ENCODE data around the gene KAZN.

The KAZN gene

GRCh38 chr1:14913482-14914177, 315.1 kb downstream of the KAZN start:
- no peak for DNase-seq (ENCODE audit: low spot score)

DNA sequence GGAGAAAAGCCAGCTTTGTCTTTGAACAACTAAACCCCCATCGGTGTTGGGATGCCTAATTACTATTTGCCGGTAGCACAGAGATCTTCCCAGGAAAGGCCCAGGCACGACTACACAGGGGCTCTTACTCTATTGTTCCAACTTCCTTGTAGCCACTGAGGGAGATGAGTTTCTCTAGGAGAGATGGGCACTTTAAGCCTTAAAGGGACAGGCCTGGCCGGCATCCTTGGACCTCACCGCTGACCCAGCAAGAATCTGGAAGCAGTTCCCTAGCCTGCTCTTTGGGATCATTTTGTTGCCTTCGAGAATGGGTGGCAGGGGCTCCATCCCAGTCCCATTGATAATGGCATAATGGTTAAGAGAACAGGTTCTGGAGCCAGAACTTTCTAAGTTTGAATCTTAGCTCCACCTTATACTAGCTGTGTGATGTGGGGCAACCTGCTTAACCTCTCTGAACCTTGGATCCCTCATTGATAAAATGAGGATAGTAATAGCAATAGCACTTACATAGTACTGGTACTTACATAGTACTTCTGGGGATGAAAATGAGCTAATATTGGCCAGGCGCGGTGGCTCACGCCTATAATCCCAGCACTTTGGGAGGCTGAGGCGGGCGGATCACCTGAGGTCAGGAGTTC, 316.0 kb downstream of the KAZN start:
- DNase-seq (ENCODE audit: low spot score) = no peak

- no peak for DNase-seq (ENCODE audit: low spot score)
Measured at GRCh38 chr1:14915356-14916054, 317.0 kb downstream of the KAZN start.

- no peak for DNase-seq (ENCODE audit: low spot score)
Measured at GRCh38 chr1:14919289-14919688, 320.8 kb downstream of the KAZN start.

DNA sequence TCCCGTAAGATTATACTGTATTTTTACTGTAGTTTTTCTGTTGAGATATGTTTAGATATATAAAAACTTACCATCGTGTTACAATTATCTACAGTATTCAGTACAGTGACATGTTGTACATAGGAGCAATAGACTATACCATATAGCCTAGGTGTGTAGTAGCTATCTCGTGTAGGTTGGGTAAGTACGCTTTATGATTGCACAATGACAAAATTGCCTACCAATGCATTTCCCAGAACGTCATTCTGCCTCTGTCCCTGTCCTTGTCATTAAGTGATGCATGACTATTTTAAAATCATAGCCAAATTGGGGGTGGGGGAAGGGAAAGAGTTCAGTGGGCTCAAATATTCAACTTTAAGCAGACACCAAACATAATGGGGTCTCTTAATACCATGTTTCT, 321.3 kb downstream of the KAZN start:
- no peak for DNase-seq (ENCODE audit: low spot score)

- DNase-seq (ENCODE audit: low spot score) = no peak
Measured at GRCh38 chr1:14921057-14921456, 322.6 kb downstream of the KAZN start.

DNA sequence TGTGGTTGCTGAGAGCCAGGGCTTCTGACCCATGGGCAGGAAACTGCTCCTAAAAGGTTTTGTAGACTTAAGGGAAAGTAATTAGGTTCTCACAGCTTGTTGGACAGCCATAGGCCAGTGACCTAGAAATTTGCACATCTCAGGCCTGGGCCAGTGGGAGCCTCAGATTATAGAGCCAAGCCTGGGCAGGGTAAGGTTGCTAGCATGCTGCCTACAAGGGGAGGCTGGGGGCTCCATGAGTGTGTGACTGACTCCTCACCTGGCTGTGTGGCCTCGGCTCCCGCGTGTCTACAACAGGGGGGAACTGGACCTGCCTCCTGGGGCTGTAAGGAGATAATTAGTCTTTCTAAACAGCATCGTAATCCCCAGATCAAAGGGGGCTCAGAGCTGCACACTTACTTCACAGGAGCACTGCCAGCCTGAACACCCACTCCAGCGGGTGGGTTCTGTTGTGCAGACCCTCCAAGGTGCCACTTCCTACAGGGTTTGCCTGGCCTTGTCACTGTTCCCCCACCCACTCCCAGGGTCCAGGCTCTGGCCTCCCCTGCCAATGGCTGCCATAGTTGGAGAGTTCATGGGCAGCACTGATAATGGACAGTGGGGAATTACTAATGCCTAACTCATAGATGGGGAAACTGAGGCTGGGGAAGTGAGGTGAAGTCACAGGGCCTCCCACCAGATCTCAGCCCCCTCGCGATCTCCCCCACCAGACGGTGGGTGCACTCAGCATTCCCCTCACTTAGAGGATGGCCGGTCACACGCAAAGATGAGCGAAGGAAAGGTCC, 324.6 kb downstream of the KAZN start:
- no peak for DNase-seq (ENCODE audit: low spot score)

DNA sequence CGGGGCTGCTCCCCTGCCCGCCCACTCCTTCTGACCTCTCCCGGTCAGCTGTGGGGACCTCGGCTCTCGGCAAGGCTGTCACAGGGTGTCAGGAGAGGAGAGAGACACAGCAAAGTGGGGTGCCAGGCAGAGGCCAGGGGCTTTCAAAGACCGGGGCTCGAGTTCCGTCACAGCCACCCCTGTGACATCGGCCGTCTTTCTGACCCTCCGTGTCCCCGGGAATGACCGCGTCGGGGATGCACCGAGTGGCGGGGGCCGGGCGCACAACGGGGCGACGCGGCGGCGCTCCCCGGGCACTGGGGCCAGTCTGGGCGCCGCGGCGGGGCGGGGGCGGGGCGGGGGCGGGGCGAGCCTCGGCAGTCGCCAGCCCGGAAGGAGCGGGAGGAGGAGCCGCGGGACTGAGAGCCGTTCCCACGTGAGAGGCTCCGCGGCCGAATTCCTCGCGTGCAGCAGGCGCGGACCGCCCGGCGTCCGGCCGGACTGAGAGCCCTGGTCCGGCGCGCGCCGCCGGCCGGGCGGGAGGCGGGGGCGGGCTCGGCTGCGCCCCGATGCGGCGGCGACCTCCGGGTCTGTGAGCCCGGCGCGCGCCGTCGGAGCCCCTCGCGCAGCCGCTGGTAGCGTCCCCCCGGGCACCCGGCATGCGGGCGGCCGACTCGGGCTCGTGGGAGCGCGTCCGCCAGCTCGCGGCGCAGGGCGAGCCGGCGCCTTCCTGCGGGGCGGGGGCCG, 325.4 kb downstream of the KAZN start:
- DNase-seq (ENCODE audit: low spot score) = peak; percentile 52

DNA sequence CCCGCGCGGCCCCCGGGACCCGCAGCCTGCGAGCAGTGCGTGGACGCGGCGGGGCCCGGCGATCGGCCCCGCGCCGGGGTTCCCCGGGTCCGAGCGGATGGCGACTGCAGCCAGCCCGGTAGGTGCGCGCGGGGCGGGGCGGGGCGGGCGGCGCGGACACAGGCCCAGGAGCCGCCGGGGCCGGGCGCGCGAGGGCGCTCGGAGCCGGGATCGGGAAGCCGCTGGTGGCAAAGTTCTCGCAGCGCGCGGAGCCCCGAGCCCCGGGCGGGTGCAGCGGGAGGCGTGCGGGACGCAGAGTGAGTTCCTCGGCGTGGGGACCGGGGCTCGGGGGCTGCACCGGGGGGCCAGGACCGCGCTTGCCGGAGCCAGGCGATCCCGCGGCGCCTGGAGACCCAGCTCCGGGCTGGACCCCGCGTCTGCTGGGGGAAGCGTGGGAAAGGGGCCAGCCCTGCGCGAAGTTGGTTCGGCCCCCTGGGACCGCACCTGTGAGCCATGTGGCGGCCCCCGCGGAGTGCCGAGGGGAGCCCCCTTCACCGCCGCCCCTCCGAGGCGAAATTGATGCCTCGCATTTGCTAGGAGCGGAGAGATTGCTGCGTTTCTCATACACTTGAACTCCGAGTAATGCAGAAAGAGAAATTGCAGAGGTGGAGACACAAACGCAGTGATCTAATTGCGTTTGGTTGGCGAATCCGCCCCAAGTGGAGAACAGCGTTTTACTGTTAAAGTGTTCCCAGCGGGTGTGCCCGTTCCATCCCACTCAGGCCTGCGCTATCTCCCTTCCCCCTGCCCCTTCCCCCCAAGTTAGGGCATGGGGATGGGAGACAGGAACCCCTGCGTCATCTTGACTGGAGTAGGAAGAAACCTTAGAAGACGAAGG, 326.2 kb downstream of the KAZN start:
- peak; percentile 49 for DNase-seq (ENCODE audit: low spot score)

DNA sequence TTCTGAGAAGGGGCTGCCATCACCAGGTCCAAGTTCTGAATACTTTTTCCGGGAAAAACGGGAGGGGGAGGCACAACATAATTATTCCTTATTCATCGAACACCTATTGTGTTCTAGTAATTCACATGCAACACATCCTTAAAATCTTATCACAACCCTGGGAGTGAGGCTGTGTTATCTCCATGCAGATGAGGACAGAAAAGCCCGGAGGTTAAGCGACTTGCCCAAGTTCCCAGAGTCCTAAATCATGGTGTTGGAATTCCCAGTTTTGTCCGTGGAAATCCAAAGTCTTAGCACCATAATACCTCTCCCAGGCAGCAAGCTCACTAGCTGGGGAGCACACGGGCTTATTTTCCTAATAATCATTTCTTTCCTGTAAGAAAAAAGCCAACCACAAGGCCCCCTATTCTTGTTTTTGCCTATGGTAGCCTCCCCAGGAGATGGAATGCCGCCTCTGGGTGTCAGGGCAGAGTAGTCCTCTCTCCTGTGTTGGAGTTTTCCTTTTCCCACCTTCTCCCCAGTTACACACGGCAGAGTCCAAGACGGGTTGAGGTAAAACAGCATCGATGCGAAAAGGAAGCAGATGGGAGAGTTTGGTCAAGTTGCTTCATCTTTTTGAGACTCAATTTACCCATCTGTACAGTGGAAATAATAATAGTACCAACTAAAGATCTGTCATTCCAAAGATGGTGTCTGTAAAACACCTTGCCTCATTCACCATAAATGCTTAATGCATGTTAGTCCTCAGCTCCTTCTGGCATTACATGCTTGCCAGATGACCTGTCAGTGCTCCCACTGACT, 327.1 kb downstream of the KAZN start:
- no peak for DNase-seq (ENCODE audit: low spot score)

DNA sequence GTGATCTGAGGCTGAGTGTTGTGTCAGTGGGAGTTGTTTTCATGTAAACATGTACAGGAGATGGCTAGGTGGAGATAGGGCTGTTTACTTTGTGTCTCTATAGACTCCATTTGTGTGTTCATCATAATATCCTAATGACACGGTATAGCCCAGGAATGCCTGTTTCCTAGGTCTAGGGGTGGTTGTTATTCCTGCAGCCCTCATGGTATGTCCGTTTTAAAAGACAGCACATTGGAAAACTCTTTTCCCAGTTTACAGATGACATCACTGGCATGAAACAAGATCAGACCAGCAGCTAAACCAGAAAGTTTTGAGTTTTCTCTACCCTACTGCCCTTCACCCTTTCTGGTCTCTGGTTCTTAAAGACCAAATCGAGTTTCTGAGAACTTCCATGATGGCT, 327.7 kb downstream of the KAZN start:
- no peak for DNase-seq (ENCODE audit: low spot score)

DNA sequence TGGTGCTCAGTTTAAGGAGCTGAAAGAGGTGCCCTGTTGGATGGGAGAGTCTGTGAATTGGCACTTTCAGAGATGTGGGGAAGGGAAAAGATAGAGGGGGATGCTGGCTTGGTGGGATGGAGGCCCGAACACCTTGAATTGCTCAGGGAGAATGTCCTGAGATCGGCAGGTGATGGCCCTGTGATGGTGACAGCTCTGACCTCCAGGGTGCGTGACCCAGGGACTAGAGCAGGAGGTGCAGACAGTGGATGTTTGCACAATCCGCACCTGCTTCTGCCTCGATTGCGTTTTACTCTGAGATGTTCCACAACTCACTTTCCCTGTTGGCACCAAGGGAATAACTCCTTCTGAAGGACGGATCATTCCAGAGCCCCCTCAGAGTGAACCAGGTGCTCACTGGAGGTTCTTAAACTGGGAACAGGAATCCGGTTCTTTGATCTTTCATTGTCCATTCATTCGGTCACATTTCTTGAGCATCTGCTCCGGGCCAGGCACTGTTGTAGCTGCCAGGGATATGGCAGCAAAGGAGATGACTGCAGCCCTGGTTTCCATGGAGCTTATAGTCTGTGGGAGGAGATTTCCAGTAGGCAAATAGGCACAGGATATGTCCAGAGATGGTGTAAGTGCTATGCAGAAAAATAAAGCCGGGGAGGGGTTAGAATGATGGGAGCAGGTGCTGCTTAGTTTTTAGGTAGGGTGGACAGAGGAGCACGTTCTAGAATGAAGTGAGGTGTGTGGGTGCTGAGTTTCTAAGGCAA, 328.5 kb downstream of the KAZN start:
- DNase-seq (ENCODE audit: low spot score) = no peak

GRCh38 chr1:14928412-14928811, 329.9 kb downstream of the KAZN start:
- no peak for DNase-seq (ENCODE audit: low spot score)

- no peak for DNase-seq (ENCODE audit: low spot score)
Measured at GRCh38 chr1:14928886-14929546, 330.5 kb downstream of the KAZN start.

- no peak for DNase-seq (ENCODE audit: low spot score)
Measured at GRCh38 chr1:14929547-14930246, 331.2 kb downstream of the KAZN start.

DNA sequence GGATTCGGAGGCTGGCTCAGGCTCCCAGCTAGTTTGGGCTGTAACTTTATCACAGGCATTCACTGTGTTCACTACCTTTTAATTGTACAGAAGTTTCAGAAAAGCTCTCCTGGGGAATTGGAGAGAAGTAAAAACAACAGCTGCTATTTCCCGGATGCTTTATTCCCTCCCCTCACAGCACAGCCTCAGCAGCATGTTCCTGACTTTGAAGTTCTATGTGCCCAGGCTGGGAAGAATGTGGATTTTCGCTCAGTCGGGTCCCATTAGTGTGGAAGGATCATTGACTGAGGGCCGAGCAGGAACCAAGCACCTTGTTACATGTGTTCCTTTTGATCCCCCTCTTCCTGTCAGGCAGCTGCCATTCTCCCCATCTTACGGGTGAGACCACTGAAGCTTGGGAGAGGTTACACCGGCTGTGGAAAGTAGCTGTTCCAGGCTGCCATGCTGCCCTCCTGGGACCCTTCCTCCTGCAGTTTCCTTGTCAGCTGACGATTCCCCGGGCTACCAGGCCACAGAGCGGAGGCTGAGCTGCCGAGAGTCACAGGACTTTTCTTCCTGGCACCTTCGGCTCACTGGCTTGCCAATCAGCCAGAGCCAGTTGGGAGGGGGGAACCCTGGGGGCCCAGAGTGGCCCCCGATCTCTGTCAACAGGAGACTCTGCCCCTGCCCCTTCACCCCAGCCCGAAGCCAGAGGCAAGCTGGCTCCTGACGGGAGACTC, 331.9 kb downstream of the KAZN start:
- DNase-seq (ENCODE audit: low spot score) = no peak

GRCh38 chr1:14932034-14932638, 333.7 kb downstream of the KAZN start:
- DNase-seq (ENCODE audit: low spot score) = no peak
